Posterior vena cava (tissue), 2 donors: ENCODE measurements around the gene TSPAN9. TPM values are rescaled to one million over a fixed set of nuclear protein-coding genes. Genes with fewer than 3 reads are reported as not detected.

ENCODE experiments used
- total RNA-seq, 2 donors: library from RNA; stranded (reverse); fragmentation: NEBNext Ultra II Directional; extraction: Animal tissue kit (Norgen Biotek cat#: 25700); gene quantifications; one replicate each; pipeline ENCODE4 v1.2.1, GENCODE V29; 2021
- donor health status: DM: yes; HTN: yes; CAD: no.
- donor health status: DM: yes; HTN: yes; CAD: no.

TSPAN9 gene
- total RNA-seq, 2 donors from 2014 or later = 34.2 to 38.5 TPM

Other genes with a start within 250 kb of the TSPAN9 start
- 1 to 10 TPM; 3.6 to 3.7 TPM for gene NRIP2, start 242.3 kb upstream of the TSPAN9 start, total RNA-seq
- gene TEX52, start 220.3 kb upstream of the TSPAN9 start, total RNA-seq = not detected
- gene FOXM1, start 200.2 kb upstream of the TSPAN9 start, total RNA-seq = under 1 TPM; 0.24 to 0.79 TPM
- gene RHNO1, start 200.2 kb upstream of the TSPAN9 start, total RNA-seq = 1 to 10 TPM; 8.4 to 8.8 TPM
- 10 to 100 TPM; 19.5 to 23.6 TPM for gene TULP3, start 186.5 kb upstream of the TSPAN9 start, total RNA-seq
- gene TEAD4, start 118.0 kb upstream of the TSPAN9 start, total RNA-seq = 10 to 100 TPM; 14.1 to 35.3 TPM